Stimulated activated CD8-positive, alpha-beta memory T cell treated with anti-CD3 and anti-CD28 coated beads, Interleukin-12 subunit alpha, Interleukin-12 subunit beta, amount 100 ng/mL, for 24 hours (primary cell): Measurements from ENCODE around the gene TTI1.
"Not testable (repeated sequence)": the region's sequence is repeated elsewhere in the genome, so short reads cannot be mapped to it uniquely, and the experiment has no call there.

Source experiments
- DNase-seq: peaks from one replicate; pipeline ENCODE4 v3.0.0-alpha.2; 2020; ENCODE audit errors: extremely low read depth

The TTI1 gene

DNA sequence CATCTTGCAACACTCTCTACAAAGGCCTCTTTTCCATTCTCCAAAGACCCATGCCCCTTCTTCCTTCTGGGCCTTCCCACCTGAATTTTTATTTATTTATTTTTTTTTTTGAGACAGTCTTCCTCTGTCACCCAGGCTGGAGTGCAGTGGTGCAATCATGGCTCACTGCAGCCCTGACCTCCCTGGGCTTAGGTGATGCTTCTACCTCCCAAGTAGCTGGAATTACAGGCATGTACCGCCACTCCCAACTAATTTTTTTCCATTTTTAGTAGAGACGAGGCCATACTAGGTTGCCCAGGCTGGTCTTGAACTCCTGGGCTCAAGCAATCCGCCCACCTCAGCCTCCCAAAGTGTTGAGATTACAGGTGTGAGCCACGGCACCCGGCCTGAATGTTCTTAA is 23.8 kb downstream of the TTI1 start:
- not testable (repeated sequence) for DNase-seq

DNA sequence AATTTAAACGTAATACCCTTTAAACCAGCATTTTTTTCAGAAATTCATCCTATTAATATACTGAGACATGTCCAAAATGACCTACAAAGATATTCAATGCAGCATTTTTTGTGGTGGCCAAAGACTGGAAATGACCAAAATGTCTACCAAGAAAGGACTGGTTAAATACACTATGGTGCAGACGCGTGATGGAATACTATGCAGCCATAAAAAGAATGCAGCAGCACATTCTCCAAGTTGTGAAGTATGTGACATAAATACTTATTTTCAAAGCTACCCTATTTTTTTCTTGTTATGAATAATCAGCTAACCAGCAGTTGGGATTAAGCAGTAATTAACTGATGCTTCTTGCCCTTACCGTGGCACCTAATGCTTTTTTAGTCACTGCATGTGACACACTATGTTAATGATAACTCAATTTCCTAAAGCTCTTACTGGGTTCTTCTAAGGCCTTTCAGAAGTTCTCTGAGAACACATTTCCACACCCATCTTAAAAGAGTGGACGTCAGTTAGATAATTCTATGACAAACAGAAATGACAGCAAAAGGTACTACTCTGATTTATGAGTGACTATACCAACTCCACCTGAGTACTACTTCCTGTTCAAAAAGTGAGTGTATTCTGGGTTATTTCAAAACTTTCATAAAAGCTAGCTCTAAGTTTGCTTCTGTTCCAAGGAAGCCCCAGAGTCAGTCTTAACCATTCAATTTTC is 24.9 kb downstream of the TTI1 start:
- DNase-seq, result no peak

DNA sequence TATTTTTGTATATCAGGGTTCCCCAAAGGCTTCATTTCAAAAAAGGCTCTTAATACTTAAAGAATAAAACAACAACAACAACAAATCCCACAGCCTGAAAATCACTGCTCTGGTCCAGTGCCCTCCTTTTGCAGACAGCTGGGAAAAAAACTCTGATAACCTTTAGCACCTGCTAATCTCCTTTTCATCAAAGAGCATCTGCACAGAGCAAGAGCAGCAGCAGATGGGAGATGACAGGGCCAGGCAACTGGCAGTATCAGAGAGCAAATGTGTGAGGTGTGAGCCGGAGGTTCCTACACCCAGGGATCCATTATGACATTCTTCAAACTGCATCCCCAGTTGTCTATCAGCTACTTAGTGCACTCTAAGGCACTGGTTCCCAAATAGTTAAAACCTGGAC is 25.7 kb downstream of the TTI1 start:
- no peak for DNase-seq

DNA sequence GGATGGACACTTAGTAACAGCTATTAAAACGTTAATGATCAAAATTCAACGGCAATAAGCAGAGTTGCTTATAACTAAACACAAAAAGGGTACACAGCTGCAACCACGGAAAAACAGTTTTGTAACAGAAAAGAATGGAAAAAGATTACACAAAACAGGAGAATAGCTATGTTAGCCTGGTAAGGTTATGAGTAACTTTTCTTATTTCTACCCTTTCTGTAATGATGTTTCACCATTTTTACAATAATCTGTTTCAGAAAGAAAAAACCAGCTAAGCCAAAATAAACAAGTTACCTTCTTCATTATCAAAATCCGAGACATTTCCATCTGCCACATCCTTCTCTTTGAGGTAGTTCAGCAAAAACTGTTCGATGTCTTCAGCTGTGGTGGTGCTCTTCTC is 27.4 kb downstream of the TTI1 start:
- DNase-seq, result no peak

DNA sequence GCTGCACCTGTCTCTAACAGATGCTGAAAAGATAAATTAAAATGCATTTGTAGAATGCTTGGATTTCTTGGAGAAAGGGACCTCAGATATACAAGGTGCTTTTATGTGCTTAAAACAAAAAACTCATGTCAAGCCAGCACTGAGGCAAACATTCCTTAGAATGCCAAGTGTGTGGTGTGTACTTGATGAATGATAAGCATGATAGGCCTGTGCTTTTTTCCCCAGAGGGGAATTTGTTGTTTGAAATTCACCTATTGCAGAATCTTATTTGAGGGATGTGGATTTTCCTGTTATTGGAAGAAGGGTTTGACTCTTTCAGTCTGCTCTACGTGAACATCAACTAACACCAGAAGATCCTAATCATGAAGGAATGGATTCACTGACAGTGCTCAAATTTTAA is 28.8 kb downstream of the TTI1 start:
- no peak for DNase-seq

DNA sequence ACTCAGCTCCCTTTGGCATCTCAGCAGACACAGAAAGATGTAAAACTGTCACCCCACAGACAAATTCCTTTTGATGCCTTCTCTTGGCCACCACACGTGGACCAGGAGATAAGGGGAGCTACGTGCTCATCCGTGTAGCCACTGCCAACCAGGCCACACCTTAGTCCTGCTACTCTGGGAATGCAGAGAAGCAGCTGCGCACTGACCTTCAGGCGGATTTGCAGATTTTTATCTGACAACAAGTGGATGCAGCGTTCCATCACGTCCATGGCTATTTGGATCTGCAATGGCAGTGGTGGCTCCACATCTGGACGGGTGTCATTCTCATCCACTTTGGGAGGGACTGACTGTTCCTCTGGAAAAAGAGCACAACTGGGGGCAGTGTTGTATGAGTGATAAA is 30.8 kb downstream of the TTI1 start:
- no peak for DNase-seq

DNA sequence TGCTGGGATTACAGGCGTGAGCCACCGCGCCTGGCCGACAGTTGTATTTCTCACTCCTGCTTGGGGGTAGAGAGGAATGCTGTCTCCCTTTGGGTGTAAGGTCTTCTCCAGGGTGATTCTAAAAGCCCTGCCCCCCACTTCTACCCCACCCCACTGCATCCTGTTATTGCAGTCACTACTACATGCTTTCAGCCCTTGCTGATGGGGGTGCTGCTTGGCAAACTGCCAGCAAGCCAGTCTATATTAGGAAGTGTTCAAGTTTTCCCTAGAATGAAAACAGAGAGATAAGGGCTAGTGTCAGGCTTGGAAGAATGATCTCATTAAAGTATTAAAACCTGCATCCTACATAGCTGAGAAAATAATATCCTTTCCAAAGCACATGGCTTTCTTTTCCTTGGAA is 31.3 kb downstream of the TTI1 start:
- no peak for DNase-seq

DNA sequence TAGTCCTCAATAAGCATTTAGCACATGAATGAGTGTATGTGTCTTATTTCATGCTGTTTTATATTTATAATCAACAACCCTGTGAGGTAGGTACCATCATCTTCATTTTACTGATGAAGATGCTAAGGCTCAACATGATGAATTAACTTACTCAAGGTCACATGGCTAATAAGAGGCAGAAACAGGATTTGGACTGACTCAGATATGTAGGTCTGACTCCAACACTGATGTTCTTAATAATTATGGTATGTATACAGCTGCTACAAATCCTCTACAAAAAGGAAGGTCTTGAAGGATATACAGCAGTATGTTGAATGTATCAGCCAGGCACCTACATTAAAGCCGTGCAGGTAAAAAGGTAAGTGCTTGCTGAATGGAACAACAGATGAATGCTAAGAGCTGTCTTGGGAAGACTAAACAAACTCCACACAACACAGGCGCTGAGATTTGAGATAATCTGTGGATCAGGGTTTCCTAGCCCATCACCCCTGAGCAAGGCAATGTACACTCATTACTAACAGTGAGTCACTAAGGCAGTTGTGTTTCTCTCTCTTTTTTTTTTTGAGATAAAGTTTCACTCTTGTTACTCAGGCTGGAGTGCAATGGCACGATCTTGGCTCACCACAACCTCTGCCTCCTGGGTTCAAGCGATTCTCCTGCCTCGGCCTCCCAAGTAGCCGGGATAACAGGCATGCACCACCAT is 31.9 kb downstream of the TTI1 start:
- no peak for DNase-seq

DNA sequence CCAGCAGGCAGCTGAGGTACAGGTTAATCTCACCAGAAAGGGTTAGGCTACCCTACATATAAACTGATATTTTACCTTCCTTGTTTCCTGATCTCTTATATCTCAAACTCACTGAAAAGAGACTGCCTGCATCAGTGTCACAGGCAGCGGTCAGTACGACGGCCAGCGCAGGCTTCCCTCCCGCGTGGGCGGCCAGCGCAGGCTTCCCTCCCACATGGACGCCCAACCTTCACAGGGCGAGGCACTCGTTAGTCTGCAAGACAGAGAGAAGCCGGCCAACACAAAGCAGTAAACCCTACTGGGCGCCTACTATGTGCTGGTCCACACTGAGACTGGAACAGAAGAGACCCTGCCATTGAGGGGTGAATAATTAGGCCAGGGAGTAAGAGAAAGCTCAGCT is 33.0 kb downstream of the TTI1 start:
- DNase-seq, result no peak

DNA sequence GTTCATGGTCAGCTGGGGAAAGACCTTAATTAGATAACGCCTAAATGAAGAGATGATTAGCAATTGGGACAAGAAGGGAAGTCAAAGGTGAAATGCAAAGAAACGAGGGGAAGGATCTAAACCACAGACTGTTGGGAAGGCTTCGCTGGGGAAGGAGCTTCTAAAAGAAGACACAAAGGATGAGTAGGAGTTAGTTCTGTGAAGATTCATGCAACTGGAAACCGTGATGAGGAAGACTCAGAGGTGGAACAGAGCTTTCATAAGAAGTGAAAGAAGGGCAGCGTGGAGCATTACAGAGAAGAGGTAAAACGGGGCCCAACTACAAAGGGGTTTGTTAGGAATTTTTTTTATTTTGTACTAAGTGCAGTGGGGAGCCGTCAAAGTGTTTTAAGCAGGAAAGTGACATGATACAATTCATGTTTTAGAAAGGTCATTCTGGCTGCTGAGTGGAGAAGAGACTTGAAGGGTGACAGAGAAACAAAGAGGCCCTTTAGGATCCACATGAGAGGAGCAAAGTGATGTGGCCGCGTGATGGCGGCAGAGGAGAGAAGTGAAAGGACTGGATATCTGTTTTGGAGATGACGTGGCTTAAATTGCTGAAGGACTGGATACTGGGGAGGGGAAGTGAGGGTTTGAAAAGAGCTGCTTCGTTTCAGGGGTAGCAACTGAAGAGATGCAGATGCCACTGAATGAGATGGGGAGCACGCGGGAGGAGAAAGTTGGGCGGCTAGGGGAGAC is 33.6 kb downstream of the TTI1 start:
- DNase-seq, result no peak

DNA sequence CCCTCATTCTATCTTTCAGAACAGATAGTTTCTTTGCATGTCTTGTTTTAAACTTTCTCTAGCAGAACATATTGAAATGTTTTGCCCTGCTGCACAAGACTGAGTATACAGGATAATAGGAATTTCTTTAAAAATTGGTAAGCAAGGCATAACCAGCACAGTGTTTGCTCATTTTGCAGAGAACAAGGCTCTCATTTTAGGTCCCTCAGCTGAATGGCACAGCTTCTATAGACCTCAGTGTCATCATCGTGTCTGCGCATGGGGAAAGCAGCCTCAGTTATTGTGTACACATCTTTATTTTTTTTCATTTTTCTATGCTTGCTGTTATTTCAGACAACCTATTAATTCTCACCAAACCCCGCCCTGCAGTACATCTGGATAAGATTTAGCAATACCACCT is 35.7 kb downstream of the TTI1 start:
- no peak for DNase-seq

DNA sequence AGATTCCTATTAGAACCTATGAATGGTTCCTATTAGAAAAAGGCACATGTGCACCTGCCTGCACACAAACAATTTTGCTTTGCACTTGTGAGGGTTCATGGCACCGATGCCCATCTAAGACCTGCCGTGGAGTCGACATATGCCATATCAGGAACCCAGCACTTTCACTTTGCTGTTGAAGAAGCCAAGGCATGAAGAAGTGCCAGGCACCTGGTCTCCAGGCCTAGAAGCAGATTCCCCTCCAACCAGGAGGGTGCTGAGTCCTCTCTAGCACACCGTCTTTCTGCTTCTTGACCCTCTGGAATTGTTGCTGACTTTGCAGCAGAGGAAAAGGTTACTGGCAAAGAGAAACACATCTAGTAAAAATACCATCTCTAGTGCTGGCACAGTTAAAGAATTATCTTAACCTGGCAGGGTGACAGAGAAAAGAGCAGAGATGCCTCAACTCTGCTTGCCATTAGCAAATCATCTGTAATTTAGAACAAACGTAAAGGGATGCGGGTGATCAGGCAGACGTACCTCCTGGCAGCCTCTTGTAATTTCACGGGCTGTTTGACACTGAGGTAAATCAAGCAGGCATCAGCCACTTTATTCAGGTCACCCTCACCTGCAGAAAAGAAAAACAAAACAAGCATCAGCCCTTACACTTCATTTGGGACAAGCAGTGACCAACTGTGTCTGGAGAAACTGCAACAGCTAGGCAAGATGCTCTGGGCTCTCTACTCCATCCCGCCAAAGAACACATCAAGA is 37.2 kb downstream of the TTI1 start:
- no peak for DNase-seq

DNA sequence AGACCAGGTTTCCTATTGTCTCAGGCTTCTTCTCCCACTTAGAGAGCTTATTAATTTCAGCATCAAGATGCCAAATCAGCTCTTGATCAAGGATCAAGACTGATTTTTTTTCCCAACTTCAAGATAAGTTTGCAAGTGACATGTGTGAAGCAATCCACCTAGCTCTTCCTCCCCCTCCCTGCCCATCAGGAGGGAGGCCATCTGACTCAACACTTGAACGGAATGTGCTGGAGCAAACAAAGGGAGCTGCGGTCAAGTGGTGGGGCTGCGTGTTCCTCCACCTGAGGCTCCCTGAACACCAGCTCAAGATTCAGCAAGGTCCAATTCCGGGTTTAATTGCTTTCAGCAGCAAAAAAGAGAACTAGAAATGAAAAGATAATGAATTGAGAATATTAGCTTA is 38.7 kb downstream of the TTI1 start:
- DNase-seq, result no peak

DNA sequence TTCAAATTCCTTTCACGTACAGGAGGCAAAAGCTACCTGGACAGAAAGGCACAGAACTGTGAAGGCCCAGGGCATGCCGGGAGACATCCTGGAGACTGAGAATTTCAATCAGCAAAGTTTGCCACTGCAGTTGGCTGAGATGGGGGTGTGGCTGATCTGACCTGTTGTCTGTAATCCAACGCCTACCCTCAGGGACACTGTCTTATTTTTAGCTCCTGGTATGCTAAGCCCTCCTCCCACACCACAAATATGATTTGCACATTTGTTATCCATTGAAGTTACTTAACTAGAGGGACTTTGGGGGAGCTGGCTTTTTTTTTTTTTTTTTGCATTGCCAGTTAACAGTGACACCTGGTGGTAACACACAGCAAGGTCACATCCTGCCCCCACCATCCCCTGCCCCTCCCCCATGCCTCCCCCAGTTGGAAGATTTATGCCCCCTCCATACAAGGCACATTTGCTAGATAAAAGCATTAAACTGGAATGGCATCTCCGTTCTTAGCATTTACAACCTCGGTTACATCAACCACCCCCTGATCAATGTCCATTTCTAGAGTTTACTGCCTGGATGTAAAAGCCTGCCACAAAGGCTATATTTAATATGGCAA is 40.4 kb downstream of the TTI1 start:
- no peak for DNase-seq

DNA sequence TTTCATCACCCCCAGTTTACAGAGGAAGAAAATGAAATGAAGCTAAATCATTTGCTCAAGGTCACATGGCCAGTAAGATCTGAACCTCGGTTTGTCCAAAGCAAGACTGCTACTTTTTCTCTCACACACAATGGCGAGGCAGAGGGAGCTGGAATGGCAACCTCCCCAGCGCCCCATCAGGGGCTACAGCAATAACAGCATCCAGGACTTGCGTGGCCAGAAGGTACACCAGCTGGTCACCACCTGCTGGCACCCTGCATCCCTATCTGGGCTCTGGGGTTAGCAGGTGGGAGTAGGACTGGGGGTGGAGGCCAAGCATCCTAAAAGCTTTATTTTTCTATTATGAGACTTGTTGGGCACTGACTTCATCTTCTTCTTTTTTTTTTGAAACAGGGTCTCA is 41.3 kb downstream of the TTI1 start:
- no peak for DNase-seq

DNA sequence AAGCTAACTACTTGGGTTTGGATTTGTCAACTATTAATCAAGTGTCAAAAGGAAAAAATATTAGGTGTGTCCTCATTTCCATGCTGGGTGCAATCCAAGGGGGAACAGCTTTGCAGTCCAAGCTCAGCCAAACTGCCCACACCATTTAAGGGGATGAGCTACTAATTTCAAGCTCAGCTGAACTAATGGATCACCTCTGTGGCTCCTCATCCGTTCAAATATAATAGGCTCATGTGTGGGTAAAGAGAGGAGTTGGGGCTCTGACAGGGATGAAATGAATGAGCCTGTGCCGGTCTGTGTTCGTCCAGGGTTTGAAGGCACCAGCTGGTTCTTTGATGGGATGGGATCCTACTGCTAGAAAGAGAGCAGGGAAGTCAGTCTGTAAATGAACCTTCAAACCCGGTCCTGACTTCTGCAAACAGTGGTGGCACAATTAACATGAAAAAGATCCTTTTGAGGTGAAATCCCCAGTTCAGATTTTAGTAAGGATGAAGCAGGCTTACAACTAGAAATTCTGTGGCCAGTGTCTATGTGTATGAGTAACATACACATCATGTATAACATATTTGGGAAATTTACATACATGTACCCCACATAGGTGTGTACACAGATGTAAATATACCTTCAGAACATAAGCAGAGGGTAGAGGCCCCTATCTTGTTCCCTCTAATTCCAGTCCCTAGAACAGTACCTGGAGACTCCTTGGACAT is 41.9 kb downstream of the TTI1 start:
- no peak for DNase-seq

DNA sequence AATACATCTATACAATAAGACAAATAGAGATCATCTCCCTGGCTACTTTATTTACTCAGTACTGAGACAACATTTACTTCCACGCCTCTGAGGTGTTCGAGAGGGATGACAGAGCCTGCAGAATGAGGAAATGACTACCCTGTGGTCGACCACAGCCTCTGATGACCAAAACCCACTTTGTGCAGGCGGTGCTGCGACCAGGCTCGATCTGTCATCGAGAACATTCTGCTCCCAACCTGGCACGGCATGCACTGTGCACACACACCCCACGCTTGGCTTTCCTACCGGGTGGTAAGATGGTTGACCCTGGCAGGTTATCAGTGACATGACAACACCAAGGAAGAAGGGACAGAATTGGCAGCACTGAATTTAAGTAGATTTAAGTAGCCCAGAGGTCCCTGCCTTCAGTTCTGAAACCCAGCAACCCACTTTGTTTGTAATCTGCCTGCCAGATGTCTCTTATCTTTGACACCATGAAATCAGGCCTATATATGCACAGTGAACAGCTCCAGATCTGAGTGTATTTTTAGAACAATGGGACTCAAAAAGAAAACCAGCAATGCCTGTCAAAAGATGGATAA is 42.6 kb downstream of the TTI1 start:
- peak; percentile 31 for DNase-seq

DNA sequence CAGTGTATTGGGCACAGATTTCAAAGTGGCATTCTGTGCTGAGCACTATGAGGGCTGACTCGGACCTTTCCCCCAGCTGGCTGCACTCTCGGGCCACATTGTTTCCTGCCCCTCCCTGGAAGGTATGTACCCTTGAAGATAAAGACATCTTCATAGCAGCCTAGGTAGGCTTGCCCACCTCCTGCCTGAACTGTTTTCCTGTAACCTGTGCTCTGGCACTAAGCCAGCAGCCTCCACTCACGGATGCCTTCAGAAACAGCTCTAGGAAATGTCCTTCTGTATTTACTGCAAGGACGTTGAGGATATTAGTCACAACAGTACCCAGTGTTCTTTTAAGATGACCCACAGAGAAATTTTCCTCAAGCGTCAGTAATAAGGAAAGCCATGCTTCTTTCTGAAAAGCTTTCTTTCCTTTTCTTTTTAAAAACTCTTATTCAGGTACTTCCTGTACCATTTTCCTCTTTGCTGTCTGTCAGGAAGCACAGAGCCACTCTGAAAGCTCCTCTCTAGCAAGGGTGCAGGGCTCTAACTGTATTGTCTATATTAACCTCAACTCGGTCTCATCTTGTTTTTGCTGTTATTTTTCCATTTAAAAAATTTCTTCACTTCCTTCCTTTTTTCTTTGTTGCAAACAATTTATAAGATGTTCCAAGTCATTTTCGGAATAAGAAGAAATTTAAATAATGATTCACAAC is 43.5 kb downstream of the TTI1 start:
- no peak for DNase-seq

DNA sequence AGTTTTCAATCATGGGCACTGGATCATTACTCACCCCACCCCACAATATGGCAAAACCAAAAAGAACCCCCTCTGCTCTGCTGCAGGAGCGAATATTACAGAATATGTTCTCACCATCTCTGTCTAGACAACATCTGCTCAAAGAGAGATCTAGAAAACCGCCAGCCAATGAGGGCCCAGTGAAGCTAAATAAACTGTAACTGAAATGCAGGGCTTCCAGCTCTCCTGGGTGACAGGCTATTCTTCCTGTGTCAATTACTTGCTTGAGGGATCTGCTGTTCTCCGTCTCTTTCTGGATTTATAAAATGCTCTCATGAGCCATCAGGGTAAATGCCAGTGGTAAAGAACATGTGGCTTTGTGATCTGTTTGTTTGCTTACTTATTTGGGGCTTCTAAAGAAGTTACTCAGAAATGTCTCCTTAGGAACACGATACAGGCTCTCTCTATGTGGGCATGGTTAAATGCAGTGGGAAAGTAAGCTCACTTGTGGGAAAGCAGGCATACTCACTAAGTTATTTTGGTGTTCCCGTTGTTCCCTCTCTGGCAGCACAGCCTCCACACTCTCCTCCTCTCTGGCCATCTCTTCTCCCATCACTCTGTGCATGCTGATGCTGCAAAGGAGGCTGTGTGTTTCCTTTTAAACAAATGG is 44.8 kb downstream of the TTI1 start:
- no peak for DNase-seq
